K562 (cell line): ENCODE data around the gene RYR1. TPM values are rescaled to one million over a fixed set of nuclear protein-coding genes. Genes with fewer than 3 reads are reported as not detected.

Source experiments
- ATAC-seq: fragments of 200-7000 bp; cut with Tn5 transposase; 3 replicates; pipeline ENCODE4 v1.9.1; 2020; ENCODE audit warnings: moderate library complexity
- BruUV-seq: library from RNA; stranded (reverse); fragments of 400-500 nt; replicated peaks from 2 replicates; lab custom pipeline; 2021; lab: Mats Ljungman, UMichigan
- CTCF ChIA-PET: fragments of 300-600 bp; formaldehyde crosslinking; extraction: SDS; loops from one replicate; lab custom pipeline; 2021; ENCODE audit warnings: low intra/inter-chr PET ratio; lab: Yijun Ruan, JAX
- POLR2A ChIA-PET: fragments of 300-600, 350-650 bp; sonication (Branson Sonifier 250); formaldehyde crosslinking; extraction: SDS; loops from one replicate; lab custom pipeline; 2021; ENCODE audit warnings: antibody characterized with exemption, inconsistent platforms; lab: Yijun Ruan, JAX
- DNase-seq, 4 experiments: peaks; one replicate each; pipeline versions ENCODE4 v3.0.0 to v3.0.0-alpha.2; 2011 to 2018; ENCODE audit warnings: low spot score in 3 of 4, mixed read lengths in 3 of 4; ENCODE audit errors: extremely low read depth in 1 of 4
- FAIRE-seq: peaks from 2 replicates; lab custom pipeline; 2011; peaks lifted over from hg19 to GRCh38; lab: Jason Lieb, UNC
- H2AFZ ChIP-seq: 2 replicates; pipeline ENCODE4 v1.6.0; 2011; ENCODE audit warnings: low read depth, low read length, control low read depth, inconsistent platforms
- H3K27ac ChIP-seq: fragments of 200-600 bp; 3 replicates; pipeline ENCODE4 v1.8.0; 2011; ENCODE audit warnings: low read depth, mild to moderate bottlenecking, control low read depth, inconsistent platforms, low read length, moderate library complexity, mixed read lengths; ENCODE audit errors: extremely low read depth
- H3K27me3 ChIP-seq, 2 experiments: fragments of 300-600 bp in 1 of 2; 2 replicates in 1 of 2; 3 replicates in 1 of 2; pipeline versions ENCODE4 v1.6.0 to v1.8.0; 2011; ENCODE audit warnings: inconsistent platforms in 2 of 2, low read length in 2 of 2, mild to moderate bottlenecking in 1 of 2, mixed read lengths in 1 of 2, moderate library complexity in 1 of 2; ENCODE audit not compliant: control insufficient read depth in 2 of 2, insufficient read depth in 2 of 2
- H3K36me3 ChIP-seq: fragments of 300-600 bp; 3 replicates; pipeline ENCODE4 v1.8.0; 2011; ENCODE audit warnings: mild to moderate bottlenecking, low read length, inconsistent platforms; ENCODE audit not compliant: control insufficient read depth, insufficient read depth
- H3K4me1 ChIP-seq, 2 experiments: fragments of 200-600 bp in 1 of 2; replicated peaks in 1 of 2; 2 replicates in 1 of 2; 3 replicates in 1 of 2; pipeline versions ENCODE4 v1.5.1 to v1.8.0; 2011; ENCODE audit warnings: inconsistent platforms in 2 of 2, low read length in 2 of 2, mild to moderate bottlenecking in 1 of 2, mixed read lengths in 1 of 2, moderate library complexity in 1 of 2; ENCODE audit not compliant: control insufficient read depth in 2 of 2, insufficient read depth in 2 of 2
- H3K4me2 ChIP-seq: 2 replicates; pipeline ENCODE4 v1.6.1; 2011; ENCODE audit warnings: low read length, control low read depth, inconsistent platforms, mixed read lengths; ENCODE audit not compliant: insufficient read depth
- H3K4me3 ChIP-seq: fragments of 200-600 bp; sonication (generic), shearing (Covaris generic); 2 replicates; pipeline ENCODE4 v1.5.1; 2016; ENCODE audit warnings: control low read depth, inconsistent platforms
- H3K79me2 ChIP-seq: fragments of 200-600 bp; 3 replicates; pipeline ENCODE4 v1.8.0; 2011; ENCODE audit warnings: low read length, inconsistent platforms; ENCODE audit not compliant: control insufficient read depth, insufficient read depth
- H3K9ac ChIP-seq, 2 experiments: 2 replicates each; pipeline versions ENCODE4 v1.6.0 to v1.6.1; 2011; ENCODE audit warnings: low read depth in 2 of 2, low read length in 2 of 2, control low read depth in 1 of 2, inconsistent platforms in 1 of 2, mild to moderate bottlenecking in 1 of 2, mixed read lengths in 1 of 2; ENCODE audit not compliant: insufficient read depth in 1 of 2
- H3K9me1 ChIP-seq: one replicate; pipeline ENCODE4 v1.6.0; 2011; ENCODE audit warnings: inconsistent platforms, mild to moderate bottlenecking, low read length, moderate library complexity; ENCODE audit not compliant: control insufficient read depth, insufficient read depth
- H3K9me3 ChIP-seq: replicated peaks from 2 replicates; pipeline ENCODE4 v1.5.1; 2011; ENCODE audit warnings: low read depth, low read length, inconsistent platforms; ENCODE audit not compliant: control insufficient read depth, insufficient read depth
- H4K20me1 ChIP-seq: replicated peaks from 2 replicates; pipeline ENCODE4 v1.6.1; 2011; ENCODE audit warnings: low read length, inconsistent platforms, mixed read lengths; ENCODE audit not compliant: control insufficient read depth, insufficient read depth
- BACH1 ChIP-seq: fragments of 200-800 bp; sonication (Bioruptor generic); IDR thresholded peaks from 2 replicates; pipeline ENCODE4 v1.6.1; 2016; ENCODE audit warnings: missing genetic modification characterization, missing compliant biosample characterization
- CBX2 ChIP-seq: fragments of 200-600 bp; sonication (generic); IDR thresholded peaks from one replicate; pipeline ENCODE4 v1.6.1; 2012; ENCODE audit warnings: mild to moderate bottlenecking, low read length, inconsistent platforms; ENCODE audit not compliant: insufficient read depth, poor library complexity, severe bottlenecking
- IRF9 ChIP-seq: fragments of 450-650 bp; IDR thresholded peaks from 2 replicates; pipeline ENCODE4 v1.6.1; 2016; ENCODE audit warnings: missing biosample characterization, missing genetic modification characterization
- NR2C1 ChIP-seq, 2 experiments: fragments of 450-650 bp; IDR thresholded peaks; 2 replicates each; pipeline ENCODE4 v1.6.1; 2017; ENCODE audit warnings: mild to moderate bottlenecking in 2 of 2, antibody characterized with exemption in 1 of 2, inconsistent platforms in 1 of 2, missing compliant biosample characterization in 1 of 2, missing genetic modification characterization in 1 of 2
- SOX6 ChIP-seq: fragments of 450-650 bp; IDR thresholded peaks from 2 replicates; pipeline ENCODE4 v1.6.1; 2014; ENCODE audit warnings: mild to moderate bottlenecking
- SRSF9 ChIP-seq: fragments of 200-400 bp; formaldehyde crosslinking; IDR thresholded peaks from 2 replicates; pipeline ENCODE4 v1.6.1; 2017; ENCODE audit warnings: low read depth, low read length, borderline replicate concordance
- ZKSCAN8 ChIP-seq: fragments of 200-800 bp; sonication (Bioruptor generic); IDR thresholded peaks from 2 replicates; pipeline ENCODE4 v1.6.1; 2016; ENCODE audit warnings: missing genetic modification characterization, missing compliant biosample characterization
- WGBS: fragments of 100-300 bp; shearing (Covaris generic); methylation state at CpG from one replicate; pipeline ENCODE4 v1.1.6; 2016; ENCODE audit warnings: low coverage, mixed read lengths; ENCODE audit not compliant: insufficient coverage; ENCODE audit errors: missing lambda C conversion rate; 5-methylcytosine and 5-hydroxymethylcytosine counted together
- in situ Hi-C: fragments of 300-500 bp; cut with MboI; formaldehyde crosslinking; loops from 4 replicates; pipeline ENCODE4 v1.15.0; 2018; ENCODE audit warnings: inconsistent platforms, mixed read lengths
- intact Hi-C: fragments of 100-400 bp; cut with micrococcal nuclease; formaldehyde crosslinking; loops from 2 replicates; pipeline ENCODE4 v1.14.2; 2022
- polyA plus RNA-seq, 8 experiments: library from polyadenylated mRNA; depleted of rRNA in 4 of 8; stranded (reverse) in 5 of 8; unstranded in 3 of 8; fragments of >200 nt; fragmentation: Nextera tagmentation in 2 of 8; fragmentation: Illumina TruSeq in 1 of 8; extraction: Ambion mirVana in 2 of 8; extraction: Trizol in 1 of 8; gene quantifications; 2 replicates each; pipeline versions ENCODE4 v1.2.1 to v1.2.3, GENCODE V29; 2011 to 2014; ENCODE audit warnings: inconsistent platforms in 1 of 8, missing spikeins in 1 of 8
- total RNA-seq, 7 experiments: library from RNA; depleted of rRNA in 6 of 7; stranded (reverse); fragments of >200 nt in 6 of 7; fragmentation: Illumina TruSeq in 2 of 7; extraction: Trizol in 2 of 7; gene quantifications; 2 replicates each; pipeline versions ENCODE4 v1.2.1 to v1.2.3, GENCODE V29; 2011 to 2021; ENCODE audit warnings: low replicate concordance in 1 of 7
- TF ChIP-seq, protein P1 (sequence below): fragments of 250-450 bp; sonication (Bioruptor Pico); IDR thresholded peaks from 2 replicates; pipeline ENCODE4 v1.5.0; 2021; ENCODE audit warnings: mild to moderate bottlenecking, moderate library complexity

RYR1 gene
- total and polyA plus RNA-seq, 9 of the 15 experiments (the other 6 are each of a cell fraction or from before 2014, with no cell fraction given): 0.11 to 7.4 (median 3.7) TPM

DNA sequence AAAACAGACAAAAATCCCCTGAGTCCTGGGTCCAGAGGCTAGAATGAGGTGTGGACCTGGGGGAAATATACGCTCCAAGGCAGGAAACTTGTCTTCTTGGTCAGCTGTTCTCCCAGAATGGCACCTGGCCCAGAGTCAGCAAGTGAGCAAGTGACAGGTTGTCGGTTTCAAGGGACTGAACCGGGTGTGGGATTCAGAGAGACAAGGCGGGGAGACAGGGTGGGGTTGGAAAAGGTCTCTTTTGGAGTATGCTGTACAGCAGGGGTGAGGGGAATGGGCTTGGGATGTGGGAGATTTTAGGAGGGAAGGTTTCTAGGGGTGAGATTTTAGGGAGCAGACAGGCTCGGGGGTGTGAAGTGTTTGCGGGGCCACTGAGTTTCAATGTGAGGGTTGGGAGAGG, 83.3 kb downstream of the RYR1 start:
- no peak for ATAC-seq
- CTCF ChIA-PET: no interaction called here

More for the DNA sequence above, 83.3 kb downstream of the RYR1 start:
- no peaks in the 10 kb centered on the region for H3K79me2 ChIP-seq
- intact Hi-C loops (loop anchor here (10.0 kb wide), 2 partner anchors 118 to 418 kb away; partner anchors contain the start of genes MRPS12 and SARS2), in situ Hi-C loops (no loop called here)
- H4K20me1 ChIP-seq: no peaks in the 10 kb centered on the region
- H3K4me3 ChIP-seq: no peak overlapping the region
- POLR2A ChIA-PET: interaction anchor here (0.8 kb wide), 1 partner anchor 10 kb away, joined by 4 read pairs; no protein-coding TSS in a partner anchor
- H3K27me3 ChIP-seq: no peaks in the 10 kb centered on the region
- no peak overlapping the region for H2AFZ ChIP-seq
- FAIRE-seq (peak; percentile 26), DNase-seq (no peak)
- H3K4me2 ChIP-seq: no peak overlapping the region
- TF ChIP-seq, protein P1, sequence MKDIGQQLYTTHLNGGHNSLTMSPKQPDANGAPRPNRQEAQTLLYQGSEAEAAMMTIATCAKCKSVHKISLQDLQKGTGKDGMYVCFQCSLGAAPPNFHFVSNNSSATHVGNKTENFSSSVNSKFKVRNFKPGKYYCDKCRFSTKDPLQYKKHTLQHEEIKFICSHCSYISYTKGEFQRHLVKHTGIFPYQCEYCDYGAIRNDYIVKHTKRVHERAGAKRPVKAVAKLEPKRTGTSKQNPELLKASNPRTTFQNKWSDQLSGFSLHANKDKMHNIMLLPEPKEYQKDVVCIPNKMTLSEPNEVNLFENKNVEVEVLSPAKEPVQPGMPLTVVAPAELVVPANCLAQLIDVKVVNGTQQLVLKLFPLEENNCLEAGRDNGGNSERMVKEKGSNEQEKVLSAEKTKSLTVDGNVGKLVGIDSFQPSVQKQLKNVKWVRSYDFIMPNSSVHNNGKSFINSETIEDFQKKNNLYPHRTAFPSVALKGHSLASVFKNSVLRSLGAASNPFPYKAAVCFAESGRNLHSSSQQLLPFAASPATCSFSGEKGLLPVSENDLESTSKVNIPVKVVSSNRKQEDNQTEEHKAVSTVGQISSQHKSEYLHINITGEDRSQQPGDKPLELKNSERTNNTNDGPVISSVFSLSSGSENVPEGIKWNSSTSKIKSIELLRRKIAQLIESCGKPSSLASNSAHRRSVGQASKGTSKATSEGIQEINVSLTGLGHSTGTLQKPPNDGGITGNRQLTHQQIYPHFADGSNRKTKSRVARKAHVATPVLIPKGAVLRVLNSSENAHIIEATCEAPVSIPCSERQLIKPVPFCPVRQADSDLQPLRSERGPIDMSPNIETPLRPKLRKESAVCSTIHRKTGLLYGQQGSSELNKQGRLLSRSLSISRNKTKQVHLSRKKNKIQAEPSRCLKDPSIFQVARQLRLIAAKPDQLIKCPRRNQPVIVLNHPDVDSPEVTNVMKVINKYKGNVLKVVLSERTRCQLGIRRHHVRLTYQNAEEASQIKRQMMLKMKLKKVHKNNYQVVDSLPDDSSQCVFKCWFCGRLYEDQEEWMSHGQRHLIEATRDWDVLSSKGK: no peak
- TF ChIP-seq IRF9 (tag): no peak
- no peak for TF ChIP-seq CBX2
- no peak for TF ChIP-seq ZKSCAN8
- no peak for TF ChIP-seq SRSF9
- TF ChIP-seq BACH1: no peak
- no peak for TF ChIP-seq NR2C1 (IDR thresholded peaks at IDR 0.05)
- TF ChIP-seq NR2C1 (tag; IDR thresholded peaks at IDR 0.05): no peak
- TF ChIP-seq SOX6: no peak
- no TSS peak for BruUV-seq
- no peaks in the 10 kb centered on the region for H3K36me3 ChIP-seq
- no peak overlapping the region for H3K9ac ChIP-seq
- no peak overlapping the region for H3K27ac ChIP-seq
- peaks cover 6 to 24% of the 10 kb centered on the region in 2 experiments; a peak in 4 of 5 replicates for H3K4me1 ChIP-seq
- H3K9me1 ChIP-seq: no peaks in the 10 kb centered on the region
- WGBS: 68% methylated on average over 6 of the region's 6 CpGs
- no peaks in the 10 kb centered on the region for H3K9me3 ChIP-seq
